AG04450 (cell line): ENCODE data around the gene TDP1. TPM values are rescaled to one million over a fixed set of nuclear protein-coding genes. Genes with fewer than 3 reads are reported as not detected.

Source experiments
- CTCF ChIA-PET: fragments of 300-600, 350-600 bp; formaldehyde crosslinking; extraction: SDS; loops from one replicate; lab custom pipeline; 2022; ENCODE audit warnings: antibody characterized with exemption, inconsistent platforms; lab: Charles Lee
- POLR2A ChIA-PET: fragments of 350-600 bp; formaldehyde crosslinking; extraction: SDS; loops from one replicate; lab custom pipeline; 2021; ENCODE audit warnings: antibody characterized with exemption, inconsistent platforms; lab: Yijun Ruan, JAX
- DNase-seq: peaks from one replicate; pipeline ENCODE4 v3.0.0-alpha.2; 2011; ENCODE audit warnings: low read depth, low spot score
- H3K27ac ChIP-seq: one replicate; pipeline ENCODE4 v1.5.1; 2012; ENCODE audit warnings: low read depth, low read length, control low read depth
- H3K27me3 ChIP-seq: one replicate; pipeline ENCODE4 v1.6.0; 2012; ENCODE audit warnings: low read length; ENCODE audit not compliant: control insufficient read depth, insufficient read depth
- H3K4me3 ChIP-seq: 2 replicates; pipeline ENCODE4 v1.5.1; 2011; ENCODE audit warnings: mild to moderate bottlenecking, low read depth, low read length, control low read depth
- H3K9me3 ChIP-seq: 2 replicates; pipeline ENCODE4 v1.5.1; 2012; ENCODE audit warnings: low read length; ENCODE audit not compliant: control insufficient read depth, insufficient read depth
- polyA plus RNA-seq: library from polyadenylated mRNA; depleted of rRNA; stranded (reverse); fragments of >200 nt; gene quantifications from 2 replicates; pipeline ENCODE4 v1.2.3, GENCODE V29; 2011
- TF ChIP-seq, protein P1 (sequence below): IDR thresholded peaks from 2 replicates; pipeline ENCODE4 v1.5.1; 2011; ENCODE audit warnings: low read depth, low read length, control low read depth, inconsistent platforms

Gene TDP1
- polyA plus RNA-seq, 1 experiment, result 19.0 TPM

DNA sequence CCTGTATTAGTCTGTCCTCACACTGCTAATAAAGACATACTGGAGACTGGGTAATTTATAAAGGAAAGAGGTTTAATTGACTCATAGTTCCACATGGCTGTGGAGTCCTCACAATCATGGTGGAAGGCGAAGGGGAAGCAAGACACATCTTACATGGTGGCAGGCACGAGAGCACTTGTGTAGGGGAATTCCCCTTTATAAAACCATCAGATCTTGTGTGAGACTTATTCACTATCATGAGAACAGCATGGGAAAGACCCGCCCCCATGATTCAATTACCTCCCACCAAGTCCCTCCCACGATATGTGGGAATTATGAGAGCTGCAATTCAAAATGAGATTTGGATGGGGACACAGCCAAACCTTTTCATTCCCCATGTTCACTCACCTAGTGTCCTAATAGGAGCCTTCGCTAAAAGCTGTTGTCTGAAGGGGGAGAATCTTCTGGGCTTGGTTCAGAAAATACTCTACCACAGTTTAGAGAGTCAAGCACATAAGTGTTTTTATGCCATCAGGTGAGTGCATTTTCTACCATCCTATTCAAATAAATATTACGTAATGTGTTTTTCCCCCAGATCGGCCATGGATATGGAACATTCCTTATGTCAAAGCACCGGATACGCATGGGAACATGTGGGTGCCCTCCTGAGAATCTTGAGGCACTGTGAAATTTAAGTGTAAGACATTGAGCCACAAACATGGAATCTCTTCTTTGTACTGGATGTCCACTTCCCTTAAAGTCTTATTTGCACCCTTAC, 86.9 kb downstream of the TDP1 start:
- TF ChIP-seq, protein P1, sequence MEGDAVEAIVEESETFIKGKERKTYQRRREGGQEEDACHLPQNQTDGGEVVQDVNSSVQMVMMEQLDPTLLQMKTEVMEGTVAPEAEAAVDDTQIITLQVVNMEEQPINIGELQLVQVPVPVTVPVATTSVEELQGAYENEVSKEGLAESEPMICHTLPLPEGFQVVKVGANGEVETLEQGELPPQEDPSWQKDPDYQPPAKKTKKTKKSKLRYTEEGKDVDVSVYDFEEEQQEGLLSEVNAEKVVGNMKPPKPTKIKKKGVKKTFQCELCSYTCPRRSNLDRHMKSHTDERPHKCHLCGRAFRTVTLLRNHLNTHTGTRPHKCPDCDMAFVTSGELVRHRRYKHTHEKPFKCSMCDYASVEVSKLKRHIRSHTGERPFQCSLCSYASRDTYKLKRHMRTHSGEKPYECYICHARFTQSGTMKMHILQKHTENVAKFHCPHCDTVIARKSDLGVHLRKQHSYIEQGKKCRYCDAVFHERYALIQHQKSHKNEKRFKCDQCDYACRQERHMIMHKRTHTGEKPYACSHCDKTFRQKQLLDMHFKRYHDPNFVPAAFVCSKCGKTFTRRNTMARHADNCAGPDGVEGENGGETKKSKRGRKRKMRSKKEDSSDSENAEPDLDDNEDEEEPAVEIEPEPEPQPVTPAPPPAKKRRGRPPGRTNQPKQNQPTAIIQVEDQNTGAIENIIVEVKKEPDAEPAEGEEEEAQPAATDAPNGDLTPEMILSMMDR, result no peak
- CTCF ChIA-PET, result no interaction called here
- Histone ChIP-seq H3K9me3 (no peaks in the 10 kb centered on the region), H3K4me3 (no peak overlapping the region), H3K27ac (no peak overlapping the region), H3K27me3 (no peaks in the 10 kb centered on the region)
- no peak for DNase-seq
- POLR2A ChIA-PET, result interaction anchor here (0.6 kb wide), 1 partner anchor 609 kb away, joined by 6 read pairs; no protein-coding TSS in a partner anchor

DNA sequence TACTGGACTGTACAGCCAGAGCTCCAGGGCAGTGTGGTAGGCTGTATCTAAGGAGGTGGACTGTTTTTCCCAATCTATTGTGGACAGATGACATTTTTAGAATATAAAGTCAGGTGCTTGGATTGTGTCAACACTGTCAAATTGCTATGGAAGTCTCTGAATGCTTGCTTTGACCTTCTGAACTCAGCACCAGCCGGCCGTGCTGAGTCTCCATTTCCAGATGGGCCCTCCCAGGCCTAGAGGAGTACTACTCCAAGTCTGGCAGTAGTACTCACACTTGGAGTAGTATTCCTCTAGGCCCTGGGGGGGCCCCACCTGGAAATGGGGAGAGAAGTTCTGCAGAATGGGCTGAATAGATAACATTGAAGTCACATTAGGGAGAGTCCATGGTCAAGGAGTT, 89.9 kb downstream of the TDP1 start:
- H3K27me3 ChIP-seq, result no peaks in the 10 kb centered on the region
- H3K27ac ChIP-seq, result no peak overlapping the region
- TF ChIP-seq, protein P1, result no peak
- no peak overlapping the region for H3K4me3 ChIP-seq
- DNase-seq, result no peak
- ChIA-PET POLR2A (no interaction called here), CTCF (no interaction called here)
- H3K9me3 ChIP-seq, result no peaks in the 10 kb centered on the region

DNA sequence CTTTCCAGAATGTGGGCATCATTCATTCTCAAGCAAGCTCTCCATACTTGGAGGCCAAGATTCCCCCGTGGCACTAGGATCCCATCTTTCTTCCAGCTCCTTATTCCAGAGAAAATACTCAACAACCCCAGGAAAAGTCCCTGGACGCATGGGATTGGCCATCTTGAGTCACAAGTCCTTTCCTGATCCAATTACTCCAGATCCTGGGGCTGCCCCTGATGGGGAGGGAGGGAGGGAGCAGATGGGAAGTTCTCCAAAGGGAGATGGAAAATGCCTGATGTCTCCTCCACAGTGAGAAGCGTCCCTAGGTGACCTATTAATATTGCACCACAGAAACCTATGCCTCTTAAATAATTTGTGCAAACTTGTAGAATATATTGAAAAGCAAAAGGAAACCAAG, 93.7 kb downstream of the TDP1 start:
- ChIA-PET POLR2A (interaction anchor here (0.7 kb wide), 2 partner anchors 83 to 564 kb away, joined by 3 to 5 read pairs; no protein-coding TSS in a partner anchor), CTCF (no interaction called here)
- no peaks in the 10 kb centered on the region for H3K27me3 ChIP-seq
- H3K27ac ChIP-seq, result no peak overlapping the region
- TF ChIP-seq, protein P1, result no peak
- no peak for DNase-seq
- H3K4me3 ChIP-seq, result no peak overlapping the region
- no peaks in the 10 kb centered on the region for H3K9me3 ChIP-seq

DNA sequence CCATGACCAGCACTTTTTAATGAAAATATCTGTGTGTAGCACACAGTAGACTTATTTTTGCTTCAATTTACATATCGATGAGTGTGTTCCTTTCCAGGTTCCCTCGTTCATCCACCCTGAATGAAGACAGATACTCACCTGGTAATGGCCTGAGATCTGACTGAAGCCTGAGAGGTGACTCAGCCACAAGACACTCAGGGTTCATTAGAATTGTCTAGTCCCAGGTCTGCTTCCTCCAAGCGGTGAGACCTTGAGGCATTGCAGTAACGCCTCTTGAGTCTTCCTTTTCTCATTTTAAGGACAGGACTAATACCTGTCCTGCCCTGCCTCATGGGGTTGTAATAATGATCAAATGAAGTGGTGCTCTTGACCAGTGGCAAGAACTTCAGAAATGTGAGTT, 94.5 kb downstream of the TDP1 start:
- POLR2A ChIA-PET, result no interaction called here
- no peak overlapping the region for H3K4me3 ChIP-seq
- no peaks in the 10 kb centered on the region for H3K9me3 ChIP-seq
- TF ChIP-seq, protein P1, result no peak
- H3K27ac ChIP-seq, result no peak overlapping the region
- DNase-seq, result no peak
- H3K27me3 ChIP-seq, result peaks cover 3% of the 10 kb centered on the region
- CTCF ChIA-PET, result no interaction called here

DNA sequence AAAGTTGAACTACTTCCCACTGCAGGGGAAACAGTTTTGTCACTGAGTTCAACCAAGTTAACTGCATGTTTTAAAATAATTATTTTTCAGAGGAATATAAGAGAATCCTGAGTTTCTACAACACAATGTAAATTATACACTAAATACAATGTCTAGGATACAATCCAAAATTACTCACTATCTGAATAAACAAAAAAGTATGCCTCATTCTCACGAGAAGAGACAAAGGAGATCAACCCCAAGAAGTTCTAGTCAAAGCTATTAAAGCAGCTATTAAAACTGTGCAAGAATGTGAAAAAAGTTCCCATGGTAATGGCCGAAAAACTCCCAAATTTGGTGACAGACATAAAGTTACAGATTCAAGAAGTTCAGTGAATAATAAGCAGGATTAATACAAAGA, 97.3 kb downstream of the TDP1 start:
- Histone ChIP-seq H3K9me3 (no peaks in the 10 kb centered on the region), H3K4me3 (no peak overlapping the region), H3K27me3 (peaks cover 9% of the 10 kb centered on the region), H3K27ac (no peak overlapping the region)
- TF ChIP-seq, protein P1, result no peak
- no peak for DNase-seq
- ChIA-PET CTCF (interaction anchor here (1.2 kb wide), 1 partner anchor 80 kb away, joined by 3 read pairs; no protein-coding TSS in a partner anchor), POLR2A (no interaction called here)
